Endodermal cell (in vitro differentiated cells): ENCODE measurements around the gene KCNG4. TPM values are rescaled to one million over a fixed set of nuclear protein-coding genes. Genes with fewer than 3 reads are reported as not detected.
"Not testable (repeated sequence)": the region's sequence is repeated elsewhere in the genome, so short reads cannot be mapped to it uniquely, and the experiment has no call there.

ENCODE experiments used
- DNase-seq: peaks from one replicate; pipeline ENCODE4 v3.0.0-alpha.2; 2017
- H3K27ac ChIP-seq: 2 replicates; pipeline ENCODE4 v1.5.1; 2013; ENCODE audit warnings: mild to moderate bottlenecking, low read depth, low read length, moderate library complexity
- H3K27me3 ChIP-seq: 2 replicates; pipeline ENCODE4 v1.6.1; 2013; ENCODE audit warnings: mild to moderate bottlenecking, low read length, moderate library complexity; ENCODE audit not compliant: insufficient read depth, control insufficient read depth, poor library complexity, severe bottlenecking
- H3K36me3 ChIP-seq: 2 replicates; pipeline ENCODE4 v1.7.0; 2013; ENCODE audit warnings: mild to moderate bottlenecking, low read length, moderate library complexity; ENCODE audit not compliant: control insufficient read depth, insufficient read depth
- H3K4me1 ChIP-seq: one replicate; pipeline ENCODE4 v1.7.0; 2013; ENCODE audit warnings: low read length; ENCODE audit not compliant: control insufficient read depth, insufficient read depth
- H3K4me3 ChIP-seq: 2 replicates; pipeline ENCODE4 v1.5.1; 2013; ENCODE audit warnings: mild to moderate bottlenecking, low read length, moderate library complexity
- H3K9ac ChIP-seq: 2 replicates; pipeline ENCODE4 v1.6.1; 2013; ENCODE audit warnings: mild to moderate bottlenecking, low read length, moderate library complexity; ENCODE audit not compliant: poor library complexity, severe bottlenecking; ENCODE audit errors: extremely low read depth
- H3K9me3 ChIP-seq: 2 replicates; pipeline ENCODE4 v1.6.1; 2013; ENCODE audit warnings: mild to moderate bottlenecking, low read length, moderate library complexity; ENCODE audit not compliant: control insufficient read depth
- H3K27ac Mint-ChIP-seq: 2 replicates; pipeline ENCODE4 v1.8.0; 2020; ENCODE audit warnings: mixed read lengths
- H3K27me3 Mint-ChIP-seq: 2 replicates; pipeline ENCODE4 v1.8.0; 2021; ENCODE audit warnings: mild to moderate bottlenecking, mixed read lengths; ENCODE audit not compliant: insufficient read depth
- H3K36me3 Mint-ChIP-seq: 2 replicates; pipeline ENCODE4 v1.8.0; 2020; ENCODE audit warnings: low read depth, mixed read lengths
- H3K4me1 Mint-ChIP-seq: 2 replicates; pipeline ENCODE4 v1.8.0; 2020; ENCODE audit warnings: mixed read lengths
- H3K4me3 Mint-ChIP-seq: 2 replicates; pipeline ENCODE4 v1.8.0; 2020; ENCODE audit warnings: mild to moderate bottlenecking, moderate library complexity, mixed read lengths
- H3K9me3 Mint-ChIP-seq: 2 replicates; pipeline ENCODE4 v1.8.0; 2020; ENCODE audit warnings: mild to moderate bottlenecking, mixed read lengths
- WGBS, 2 experiments: methylation state at CpG; one replicate each; pipeline versions ENCODE4 v1.1.5 to v1.1.7; 2013; ENCODE audit warnings: missing lambda C conversion rate in 2 of 2, mixed read lengths in 1 of 2; ENCODE audit not compliant: insufficient coverage in 1 of 2, insufficient read length in 1 of 2; 5-methylcytosine and 5-hydroxymethylcytosine counted together
- total RNA-seq, 2 donors: library from RNA; stranded (reverse); fragmentation: NEBNext Ultra II Directional in 1 of 2; extraction: Animal tissue kit (Norgen Biotek cat#: 25700) in 1 of 2; gene quantifications; 2 replicates in 1 of 2; 3 replicates in 1 of 2; pipeline ENCODE4 v1.2.1, GENCODE V29; 2021
- TF ChIP-seq, protein P1 (sequence below): fragments of 200-600 bp; sonication (generic); conservative IDR thresholded peaks from 2 replicates; pipeline ENCODE4 v1.5.0; 2021; ENCODE audit warnings: antibody characterized with exemption, mild to moderate bottlenecking

KCNG4 gene
- total RNA-seq, 2 donors from 2014 or later: not detected

DNA sequence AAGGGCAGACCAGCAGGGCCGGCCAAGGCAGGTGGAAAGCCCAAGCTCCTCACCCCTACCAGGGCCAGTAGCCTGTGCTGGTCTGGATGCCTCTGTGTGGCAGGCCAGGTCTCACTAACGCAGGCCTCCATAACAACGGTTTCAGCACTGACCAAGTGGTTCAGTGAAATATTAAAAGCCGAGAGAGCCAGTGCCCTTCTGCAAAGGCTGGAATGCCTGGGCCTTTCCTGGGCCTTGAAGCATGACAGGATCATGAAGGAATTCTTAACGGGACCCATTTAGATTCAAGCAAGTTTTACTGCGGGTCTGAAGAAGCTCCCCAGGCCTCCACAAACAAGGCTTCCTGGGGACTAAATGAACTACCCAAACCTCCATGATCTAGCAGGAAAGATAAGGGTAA lies 32.6 kb downstream of the KCNG4 start:
- Histone ChIP-seq H3K9ac (no peak overlapping the region), H3K9me3 (no peaks in the 10 kb centered on the region), H3K27me3 (no peaks in the 10 kb centered on the region), H3K27ac (no peak overlapping the region), H3K36me3 (no peaks in the 10 kb centered on the region), H3K4me1 (peaks cover 22% of the 10 kb centered on the region), H3K4me3 (no peak overlapping the region)
- Mint-ChIP-seq H3K4me3 (no peak overlapping the region), H3K27ac (peak overlapping the region; percentile 68), H3K36me3 (no peaks in the 10 kb centered on the region), H3K4me1 (peaks cover 19% of the 10 kb centered on the region), H3K9me3 (peaks cover 4% of the 10 kb centered on the region), H3K27me3 (no peaks in the 10 kb centered on the region)
- TF ChIP-seq, protein P1, sequence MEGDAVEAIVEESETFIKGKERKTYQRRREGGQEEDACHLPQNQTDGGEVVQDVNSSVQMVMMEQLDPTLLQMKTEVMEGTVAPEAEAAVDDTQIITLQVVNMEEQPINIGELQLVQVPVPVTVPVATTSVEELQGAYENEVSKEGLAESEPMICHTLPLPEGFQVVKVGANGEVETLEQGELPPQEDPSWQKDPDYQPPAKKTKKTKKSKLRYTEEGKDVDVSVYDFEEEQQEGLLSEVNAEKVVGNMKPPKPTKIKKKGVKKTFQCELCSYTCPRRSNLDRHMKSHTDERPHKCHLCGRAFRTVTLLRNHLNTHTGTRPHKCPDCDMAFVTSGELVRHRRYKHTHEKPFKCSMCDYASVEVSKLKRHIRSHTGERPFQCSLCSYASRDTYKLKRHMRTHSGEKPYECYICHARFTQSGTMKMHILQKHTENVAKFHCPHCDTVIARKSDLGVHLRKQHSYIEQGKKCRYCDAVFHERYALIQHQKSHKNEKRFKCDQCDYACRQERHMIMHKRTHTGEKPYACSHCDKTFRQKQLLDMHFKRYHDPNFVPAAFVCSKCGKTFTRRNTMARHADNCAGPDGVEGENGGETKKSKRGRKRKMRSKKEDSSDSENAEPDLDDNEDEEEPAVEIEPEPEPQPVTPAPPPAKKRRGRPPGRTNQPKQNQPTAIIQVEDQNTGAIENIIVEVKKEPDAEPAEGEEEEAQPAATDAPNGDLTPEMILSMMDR: no peak
- WGBS, 2 experiments: 57 to 77% methylated on average over 4 to 6 of the region's 6 CpGs
- no peak for DNase-seq

- Mint-ChIP-seq H3K27ac (no peak overlapping the region), H3K4me1 (peaks cover 19% of the 10 kb centered on the region), H3K27me3 (no peaks in the 10 kb centered on the region), H3K4me3 (no peak overlapping the region), H3K9me3 (peaks cover 4% of the 10 kb centered on the region), H3K36me3 (no peaks in the 10 kb centered on the region)
- TF ChIP-seq, protein P1: no peak
- Histone ChIP-seq H3K4me3 (no peak overlapping the region), H3K4me1 (peaks cover 22% of the 10 kb centered on the region), H3K27ac (no peak overlapping the region), H3K9me3 (no peaks in the 10 kb centered on the region), H3K27me3 (no peaks in the 10 kb centered on the region), H3K36me3 (no peaks in the 10 kb centered on the region), H3K9ac (no peak overlapping the region)
- DNase-seq: no peak
- WGBS, 2 experiments: 92 to 95% methylated on average over 15 to 18 of the region's 18 CpGs
These were observed 33.7 kb downstream of the KCNG4 start for GRCh38 chr16:84205976-84206691.

GRCh38 chr16:84205123-84205522 lies 34.7 kb downstream of the KCNG4 start:
- H3K9ac ChIP-seq, H3K27me3 Mint-ChIP-seq, H3K4me3 Mint-ChIP-seq, H3K36me3 Mint-ChIP-seq, H3K4me3 ChIP-seq, H3K36me3 ChIP-seq, H3K27ac Mint-ChIP-seq, DNase-seq, H3K9me3 ChIP-seq, H3K27ac ChIP-seq, H3K27me3 ChIP-seq, H3K9me3 Mint-ChIP-seq: not testable (repeated sequence)
- peaks cover 22% of the 10 kb centered on the region for H3K4me1 ChIP-seq
- peaks cover 22% of the 10 kb centered on the region for H3K4me1 Mint-ChIP-seq
- WGBS, 2 experiments: 95% methylated on average over 5 of the region's 6 CpGs

- H3K36me3 ChIP-seq, DNase-seq, H3K4me3 Mint-ChIP-seq, H3K36me3 Mint-ChIP-seq, H3K27ac ChIP-seq, H3K4me3 ChIP-seq, H3K27me3 ChIP-seq, H3K9ac ChIP-seq, H3K27ac Mint-ChIP-seq, H3K27me3 Mint-ChIP-seq, H3K9me3 Mint-ChIP-seq, H3K9me3 ChIP-seq: not testable (repeated sequence)
- WGBS, 2 experiments: 86 to 94% methylated on average over 10 to 26 of the region's 26 CpGs
- H3K4me1 Mint-ChIP-seq: peaks cover 28% of the 10 kb centered on the region
- H3K4me1 ChIP-seq: peaks cover 22% of the 10 kb centered on the region
These were observed 35.3 kb downstream of the KCNG4 start for GRCh38 chr16:84204551-84204950.
